Ureter (tissue), 1 donor: ENCODE results near the gene CEP350. TPM values are rescaled to one million over a fixed set of nuclear protein-coding genes. Genes with fewer than 3 reads are reported as not detected.

Experiments
- DNase-seq: peaks from one replicate; pipeline ENCODE4 v3.0.0-alpha.2; 2020; ENCODE audit warnings: low spot score
- total RNA-seq: library from RNA; stranded (reverse); gene quantifications from one replicate; pipeline ENCODE4 v1.2.4, GENCODE V29; 2023
- donor health status: DM: yes; HTN: yes; CAD: no.

Gene CEP350, protein sequence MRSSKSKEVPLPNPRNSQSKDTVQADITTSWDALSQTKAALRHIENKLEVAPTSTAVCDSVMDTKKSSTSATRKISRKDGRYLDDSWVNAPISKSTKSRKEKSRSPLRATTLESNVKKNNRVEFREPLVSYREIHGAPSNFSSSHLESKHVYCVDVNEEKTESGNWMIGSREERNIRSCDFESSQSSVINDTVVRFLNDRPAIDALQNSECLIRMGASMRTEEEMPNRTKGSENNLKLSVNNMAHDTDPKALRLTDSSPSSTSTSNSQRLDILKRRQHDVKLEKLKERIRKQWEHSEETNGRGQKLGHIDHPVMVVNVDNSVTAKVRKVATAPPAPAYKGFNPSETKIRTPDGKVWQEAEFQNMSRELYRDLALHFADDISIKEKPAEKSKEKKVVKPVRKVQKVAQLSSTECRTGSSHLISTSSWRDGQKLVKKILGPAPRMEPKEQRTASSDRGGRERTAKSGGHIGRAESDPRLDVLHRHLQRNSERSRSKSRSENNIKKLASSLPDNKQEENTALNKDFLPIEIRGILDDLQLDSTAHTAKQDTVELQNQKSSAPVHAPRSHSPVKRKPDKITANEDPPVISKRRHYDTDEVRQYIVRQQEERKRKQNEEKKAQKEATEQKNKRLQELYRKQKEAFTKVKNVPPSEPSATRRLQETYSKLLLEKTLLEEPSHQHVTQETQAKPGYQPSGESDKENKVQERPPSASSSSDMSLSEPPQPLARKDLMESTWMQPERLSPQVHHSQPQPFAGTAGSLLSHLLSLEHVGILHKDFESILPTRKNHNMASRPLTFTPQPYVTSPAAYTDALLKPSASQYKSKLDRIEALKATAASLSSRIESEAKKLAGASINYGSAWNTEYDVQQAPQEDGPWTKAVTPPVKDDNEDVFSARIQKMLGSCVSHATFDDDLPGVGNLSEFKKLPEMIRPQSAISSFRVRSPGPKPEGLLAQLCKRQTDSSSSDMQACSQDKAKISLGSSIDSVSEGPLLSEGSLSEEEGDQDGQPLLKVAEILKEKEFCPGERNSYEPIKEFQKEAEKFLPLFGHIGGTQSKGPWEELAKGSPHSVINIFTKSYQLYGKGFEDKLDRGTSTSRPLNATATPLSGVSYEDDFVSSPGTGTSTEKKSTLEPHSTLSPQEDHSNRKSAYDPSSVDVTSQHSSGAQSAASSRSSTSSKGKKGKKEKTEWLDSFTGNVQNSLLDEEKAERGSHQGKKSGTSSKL (N-terminal part only)
- 58.4 TPM for total RNA-seq

DNA sequence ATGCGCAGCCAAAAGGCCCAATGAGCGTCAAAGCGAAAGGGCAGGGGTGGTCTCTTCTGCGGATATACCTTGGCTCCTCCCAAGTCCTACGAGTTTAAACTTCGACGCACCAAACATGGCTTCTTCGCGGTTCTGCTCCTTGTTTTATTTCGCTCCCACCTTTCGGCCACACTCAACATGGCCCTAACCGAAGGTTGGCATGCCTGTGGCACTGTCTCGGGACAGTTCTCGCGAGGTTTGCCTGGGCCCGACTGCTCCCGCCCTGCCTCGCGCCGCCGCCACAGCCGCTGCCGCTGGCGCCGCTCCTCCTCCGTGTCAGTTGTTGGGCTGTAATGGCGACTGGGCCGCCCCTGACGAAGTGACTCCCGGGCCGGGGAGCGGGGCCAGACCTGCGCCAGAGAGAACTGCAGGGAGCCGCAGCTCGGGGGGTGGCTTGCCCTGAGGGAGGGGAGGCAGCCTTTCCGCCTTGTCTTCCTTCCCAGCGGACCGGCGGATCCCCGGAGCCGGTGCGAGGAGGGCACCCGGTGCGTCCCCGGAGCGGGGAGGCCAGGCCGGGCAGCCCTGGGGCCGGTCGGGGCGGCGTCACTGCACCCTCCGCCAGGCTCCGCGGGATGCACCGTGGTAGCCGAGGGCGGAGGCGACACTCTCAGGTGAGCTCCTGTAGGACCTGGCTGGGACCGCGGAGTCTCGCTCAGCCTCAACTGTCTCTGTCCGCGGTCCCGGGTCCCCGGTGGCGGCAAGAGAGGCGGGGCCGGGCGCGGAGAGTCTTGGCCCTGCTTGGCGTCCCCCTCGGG is at the start of gene CEP350:
Gene CEP350 (plus strand): TSS at position 318 of the 794 bp plus-strand sequence. CDS start 31,372 bp downstream, outside the sequence.
- DNase-seq = peak; percentile 99

DNA sequence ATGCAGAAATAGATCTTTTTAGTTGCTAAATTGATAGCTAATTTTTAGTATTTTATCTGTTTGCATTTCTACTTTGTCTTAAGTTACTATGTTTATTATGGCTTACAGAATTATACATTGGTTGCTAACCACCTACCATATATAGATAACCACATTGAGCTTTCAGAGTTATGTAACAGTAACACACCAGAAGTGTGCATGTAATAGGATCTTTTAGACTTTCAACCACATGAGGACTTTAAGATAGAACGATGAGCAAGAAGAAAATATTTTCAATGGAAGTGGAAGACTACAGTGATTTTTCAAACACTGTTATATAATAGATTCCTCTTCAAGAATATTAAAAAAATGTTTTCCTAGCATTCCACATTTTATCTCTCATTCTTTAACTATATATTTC is 43.7 kb upstream of the CEP350 start:
- DNase-seq = no peak

GRCh38 chr1:179911812-179912211 is 42.8 kb upstream of the CEP350 start:
- DNase-seq = no peak

GRCh38 chr1:179917601-179918429 is 36.8 kb upstream of the CEP350 start:
- no peak for DNase-seq

DNA sequence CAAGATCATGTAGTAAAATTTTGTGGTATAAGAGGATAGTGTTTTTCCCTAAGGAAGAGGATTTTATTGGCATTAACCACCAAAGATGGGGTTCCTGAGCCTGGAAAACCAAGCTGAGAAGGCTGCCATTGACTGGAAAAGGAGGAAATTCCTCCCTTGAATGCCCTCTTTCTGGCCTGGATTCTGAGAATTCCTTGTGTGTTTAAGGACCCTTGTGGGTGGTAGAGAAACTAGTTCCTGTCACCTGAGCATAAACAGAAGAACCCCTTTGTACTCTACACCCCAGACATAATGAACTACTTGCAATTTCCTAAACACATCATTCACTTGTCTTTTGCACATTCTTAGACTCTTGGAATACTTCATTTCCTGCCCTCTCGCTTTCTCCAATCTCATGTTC is 33.1 kb upstream of the CEP350 start:
- no peak for DNase-seq

- DNase-seq = no peak
These were observed 32.4 kb upstream of the CEP350 start for GRCh38 chr1:179921981-179922872.

GRCh38 chr1:179923029-179923428 is 31.6 kb upstream of the CEP350 start:
- no peak for DNase-seq

GRCh38 chr1:179924268-179924667 is 30.3 kb upstream of the CEP350 start:
- DNase-seq = no peak

DNA sequence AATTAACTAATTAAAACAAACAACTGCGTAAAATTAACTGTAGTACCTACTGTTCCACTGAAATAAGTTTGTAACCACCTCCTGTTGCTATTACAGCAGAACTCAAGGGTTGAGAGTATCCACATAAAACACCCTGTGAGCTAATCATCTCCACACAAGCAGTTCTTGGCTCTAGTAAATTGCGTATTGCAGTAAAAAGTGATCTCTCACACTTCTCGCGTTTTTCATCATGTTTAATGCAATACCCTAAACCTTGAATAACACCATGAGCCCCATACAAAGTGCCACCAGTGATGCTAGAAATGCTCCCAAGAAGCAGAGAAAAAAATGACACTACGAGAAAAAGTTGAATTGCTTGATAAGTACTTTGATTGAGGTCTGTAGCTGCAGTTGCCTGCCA is 29.3 kb upstream of the CEP350 start:
- no peak for DNase-seq

DNA sequence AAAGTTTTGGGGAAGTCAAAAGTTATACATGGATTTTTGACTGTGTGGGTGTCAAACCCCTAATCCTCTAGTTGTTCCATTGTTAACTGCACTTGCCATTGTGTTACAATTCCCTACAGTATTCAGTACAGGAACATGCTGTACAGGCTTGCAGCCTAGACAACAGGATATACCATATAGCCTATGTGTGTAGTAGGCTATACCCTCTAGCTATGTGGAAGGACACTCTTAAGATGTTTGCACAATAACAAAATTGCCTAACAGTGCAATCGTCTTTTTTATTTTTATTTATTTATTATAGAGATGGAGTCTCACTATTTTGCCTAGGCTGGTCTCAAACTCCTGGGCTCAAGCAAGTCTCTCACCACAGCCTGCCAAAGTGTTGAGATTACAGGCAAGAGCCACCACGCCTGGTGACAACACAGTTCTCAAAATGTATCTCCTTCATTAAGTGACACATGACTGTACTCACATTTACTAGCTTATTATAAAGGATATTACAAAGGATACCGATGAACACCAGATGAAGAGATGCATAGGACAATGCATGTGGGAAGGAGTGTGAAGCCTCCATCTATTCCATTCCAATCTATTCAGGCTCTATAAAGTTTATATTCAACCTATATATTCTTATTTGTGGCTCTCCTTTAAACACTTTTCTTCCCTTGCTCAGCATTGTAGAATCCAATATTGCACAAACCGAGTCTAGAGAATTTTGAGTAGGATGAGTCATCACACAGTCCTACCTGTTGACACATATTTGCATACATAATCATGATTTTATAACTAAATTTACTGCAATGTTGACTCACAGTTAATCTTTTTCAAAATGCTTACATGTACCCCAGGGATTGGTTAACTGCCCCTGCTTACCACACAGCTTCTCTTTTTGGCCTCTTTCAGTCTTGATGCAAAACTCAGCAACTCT is 28.4 kb upstream of the CEP350 start:
- DNase-seq = no peak

GRCh38 chr1:179926850-179927205 is 27.8 kb upstream of the CEP350 start:
- DNase-seq = no peak

GRCh38 chr1:179929955-179930798 is 24.4 kb upstream of the CEP350 start:
- DNase-seq = no peak

- DNase-seq = no peak
These were observed 23.7 kb upstream of the CEP350 start for GRCh38 chr1:179930867-179931266.

- no peak for DNase-seq
These were observed 21.4 kb upstream of the CEP350 start for GRCh38 chr1:179933219-179933618.

DNA sequence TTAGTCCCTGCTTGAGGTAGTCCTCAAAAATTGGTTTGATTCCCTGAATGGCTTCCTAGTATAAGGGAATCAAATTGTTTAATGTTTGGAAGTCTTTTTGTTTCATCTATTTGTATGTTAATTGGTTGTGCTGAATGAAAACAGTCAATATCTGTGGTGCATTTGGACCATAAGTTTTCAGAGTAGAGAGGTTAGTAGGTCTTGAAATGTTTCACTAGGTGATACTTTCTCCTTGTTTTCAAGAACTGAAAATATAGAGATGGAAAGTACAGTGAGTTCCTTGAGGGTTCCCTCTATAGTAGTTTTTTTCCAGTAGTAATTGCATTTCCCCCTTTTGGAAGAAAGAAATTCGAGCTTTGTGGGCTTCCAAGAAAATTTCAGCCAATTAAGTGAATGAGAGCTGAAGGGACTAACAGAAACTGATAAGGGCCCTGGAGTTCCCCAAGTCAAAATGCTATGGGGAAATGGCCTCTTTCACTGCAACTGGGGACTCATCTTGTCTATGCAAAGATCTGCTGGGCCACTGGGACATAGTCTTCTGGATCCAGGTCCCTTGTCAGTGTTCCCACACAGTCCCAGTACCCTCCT is 18.6 kb upstream of the CEP350 start:
- no peak for DNase-seq

DNA sequence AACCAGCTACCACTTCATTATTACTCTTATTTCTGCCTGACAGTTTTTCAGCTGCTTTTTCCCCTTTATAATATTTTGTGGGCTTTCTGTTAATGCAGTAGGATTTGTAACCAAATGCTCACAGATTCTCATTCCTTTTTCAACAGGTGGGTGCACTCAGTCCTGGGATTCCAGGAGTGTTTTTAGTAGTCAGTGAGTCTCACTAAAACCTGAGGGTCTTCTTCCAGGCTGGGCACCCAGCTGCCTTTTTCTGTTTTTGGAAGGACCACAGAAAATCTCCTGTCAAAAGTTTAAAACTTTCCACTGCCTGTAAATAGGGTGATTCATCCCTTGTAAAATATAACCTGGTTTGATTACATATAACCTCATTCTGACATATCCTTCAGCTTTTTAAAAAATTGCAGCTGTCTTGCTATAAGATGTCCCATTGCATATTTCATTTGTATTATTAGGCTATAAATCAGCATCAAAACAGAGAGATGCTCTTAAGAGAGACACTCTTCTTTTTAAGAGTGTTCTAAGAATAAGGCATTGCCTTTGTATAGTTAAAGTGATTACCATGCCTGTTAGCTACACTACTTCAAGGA is 16.8 kb upstream of the CEP350 start:
- no peak for DNase-seq

DNA sequence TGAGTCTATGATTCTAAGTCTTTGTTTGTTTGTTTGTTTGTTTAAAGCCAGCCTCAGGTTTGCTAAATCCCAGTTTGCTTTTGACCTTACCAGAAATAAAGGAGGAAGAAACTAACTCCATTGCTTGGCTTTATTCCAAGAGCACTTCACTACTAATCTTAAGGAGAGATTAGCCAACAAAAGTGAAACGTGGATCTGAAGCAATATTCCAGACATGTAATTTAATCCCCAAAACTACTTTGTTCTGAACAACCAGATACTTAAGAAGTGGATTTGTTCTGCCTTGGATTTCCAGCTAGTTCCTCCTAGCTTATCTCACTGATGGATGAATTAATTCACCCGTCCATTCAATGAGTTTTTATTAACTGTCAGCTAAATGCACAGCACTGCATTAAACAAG is 15.9 kb upstream of the CEP350 start:
- no peak for DNase-seq
